Endothelial cell of umbilical vein (primary cell): ENCODE measurements around the gene CD101. TPM values are rescaled to one million over a fixed set of nuclear protein-coding genes. Genes with fewer than 3 reads are reported as not detected.

Experiments used
- BruUV-seq: library from RNA; stranded (reverse); fragments of 400-500 nt; replicated peaks from 2 replicates; lab custom pipeline; 2021; lab: Mats Ljungman, UMichigan
- CTCF ChIA-PET: fragments of 300-600, 350-600 bp; sonication (Branson Sonifier 250); formaldehyde crosslinking; loops from one replicate; lab custom pipeline; 2021; ENCODE audit warnings: antibody characterized with exemption, inconsistent platforms; lab: Charles Lee
- POLR2A ChIA-PET: fragments of 300-600, 350-600 bp; sonication (Branson Sonifier 250); formaldehyde crosslinking; loops from one replicate; lab custom pipeline; 2021; ENCODE audit warnings: antibody characterized with exemption, inconsistent platforms; lab: Charles Lee
- DNase-seq: peaks from one replicate; pipeline ENCODE4 v3.0.0-alpha.2; 2011; ENCODE audit warnings: low read depth, low spot score
- FAIRE-seq: peaks from 2 replicates; lab custom pipeline; 2011; peaks lifted over from hg19 to GRCh38; lab: Jason Lieb, UNC
- H2AFZ ChIP-seq: 2 replicates; pipeline ENCODE4 v1.6.0; 2012; ENCODE audit warnings: low read depth, low read length, control low read depth, inconsistent platforms
- H3K27ac ChIP-seq: 2 replicates; pipeline ENCODE4 v1.5.1; 2011; ENCODE audit warnings: low read depth, mild to moderate bottlenecking, control low read depth, low read length, moderate library complexity; ENCODE audit not compliant: insufficient read depth
- H3K27me3 ChIP-seq, 2 experiments: 2 replicates each; pipeline versions ENCODE4 v1.6.0 to v1.6.1; 2011; ENCODE audit warnings: low read length in 2 of 2, mixed read lengths in 1 of 2; ENCODE audit not compliant: control insufficient read depth in 2 of 2, insufficient read depth in 2 of 2
- H3K36me3 ChIP-seq, 2 experiments: 2 replicates in 1 of 2; 3 replicates in 1 of 2; pipeline ENCODE4 v1.5.1; 2011; ENCODE audit warnings: low read length in 2 of 2, mild to moderate bottlenecking in 1 of 2, moderate library complexity in 1 of 2; ENCODE audit not compliant: control insufficient read depth in 2 of 2, insufficient read depth in 2 of 2; ENCODE audit errors: extremely low read depth in 1 of 2
- H3K4me1 ChIP-seq: 3 replicates; pipeline ENCODE4 v1.5.1; 2011; ENCODE audit warnings: mild to moderate bottlenecking, low read length; ENCODE audit not compliant: control insufficient read depth, insufficient read depth; ENCODE audit errors: extremely low read depth
- H3K4me2 ChIP-seq: 2 replicates; pipeline ENCODE4 v1.6.1; 2011; ENCODE audit warnings: low read length, control low read depth, mixed read lengths; ENCODE audit not compliant: insufficient read depth
- H3K4me3 ChIP-seq, 3 experiments: fragments of 200-600 bp in 1 of 3; sonication (generic), shearing (Covaris generic) in 1 of 3; replicated peaks in 1 of 3; 2 replicates each; pipeline ENCODE4 v1.5.1; 2011 to 2016; ENCODE audit warnings: control low read depth in 3 of 3, low read length in 3 of 3, mild to moderate bottlenecking in 2 of 3, inconsistent platforms in 1 of 3, low read depth in 1 of 3, moderate library complexity in 1 of 3; ENCODE audit not compliant: insufficient read depth in 1 of 3
- H3K79me2 ChIP-seq: 2 replicates; pipeline ENCODE4 v1.6.0; 2012; ENCODE audit warnings: low read length, inconsistent platforms; ENCODE audit not compliant: control insufficient read depth, insufficient read depth
- H3K9ac ChIP-seq: replicated peaks from 2 replicates; pipeline ENCODE3; 2011; ENCODE audit warnings: low read length, control low read depth; ENCODE audit not compliant: insufficient read depth; ENCODE audit errors: extremely low read depth
- H3K9me1 ChIP-seq: replicated peaks from 3 replicates; pipeline ENCODE4 v1.6.0; 2011; ENCODE audit warnings: mild to moderate bottlenecking, low read length; ENCODE audit not compliant: control insufficient read depth, insufficient read depth; ENCODE audit errors: extremely low read depth
- H3K9me3 ChIP-seq: replicated peaks from 2 replicates; pipeline ENCODE4 v1.5.1; 2012; ENCODE audit warnings: low read length, inconsistent platforms; ENCODE audit not compliant: control insufficient read depth, insufficient read depth
- H4K20me1 ChIP-seq: replicated peaks from 2 replicates; pipeline ENCODE3; 2011; ENCODE audit warnings: mild to moderate bottlenecking, low read length; ENCODE audit not compliant: control insufficient read depth, insufficient read depth; ENCODE audit errors: extremely low read depth
- EZH2 ChIP-seq: IDR thresholded peaks from 2 replicates; pipeline ENCODE4 v1.6.1; 2012; ENCODE audit warnings: borderline replicate concordance, low read depth, mild to moderate bottlenecking, moderate library complexity, low read length, inconsistent platforms; ENCODE audit not compliant: severe bottlenecking
- FOS ChIP-seq: IDR thresholded peaks from 2 replicates; pipeline ENCODE4 v1.6.1; 2011; ENCODE audit warnings: mild to moderate bottlenecking, low read length, moderate library complexity, borderline replicate concordance; ENCODE audit not compliant: insufficient read depth
- GATA2 ChIP-seq: IDR thresholded peaks from 2 replicates; pipeline ENCODE4 v1.7.0; 2011; ENCODE audit warnings: low read depth, mild to moderate bottlenecking, moderate library complexity, mixed read lengths, low read length; ENCODE audit not compliant: insufficient read length, insufficient read depth
- JUN ChIP-seq: IDR thresholded peaks from 2 replicates; pipeline ENCODE4 v1.6.1; 2011; ENCODE audit warnings: borderline replicate concordance, low read depth; ENCODE audit not compliant: insufficient read length, insufficient read depth
- MYC ChIP-seq: IDR thresholded peaks from one replicate; pipeline ENCODE4 v1.6.1; 2011; ENCODE audit warnings: mild to moderate bottlenecking, low read depth, low read length
- POLR2A ChIP-seq: IDR thresholded peaks from 2 replicates; pipeline ENCODE4 v1.6.1; 2012; ENCODE audit warnings: low read depth, mild to moderate bottlenecking, control low read depth, low read length
- POLR2AphosphoS5 ChIP-seq: IDR thresholded peaks from 2 replicates; pipeline ENCODE4 v1.6.1; 2012; ENCODE audit warnings: low read depth, mild to moderate bottlenecking, control low read depth, low read length, moderate library complexity; ENCODE audit not compliant: insufficient read depth
- dilution Hi-C: fragments of 300-500 bp; cut with MboI; formaldehyde crosslinking; loops from one replicate; pipeline ENCODE4 v1.15.0; 2019; ENCODE audit warnings: low sequenced_read_pairs; ENCODE audit not compliant: extremely low pct_ligation_motif_present
- intact Hi-C: fragments of 100-400 bp; cut with micrococcal nuclease; formaldehyde crosslinking; loops from one replicate; pipeline ENCODE4 v1.10.0; 2022
- polyA plus RNA-seq, 4 experiments: library from polyadenylated mRNA; depleted of rRNA in 3 of 4; stranded (reverse) in 3 of 4; unstranded in 1 of 4; fragments of >200 nt; gene quantifications; 2 replicates each; pipeline versions ENCODE4 v1.2.1 to v1.2.3, GENCODE V29; 2011 to 2012; ENCODE audit warnings: missing spikeins in 1 of 4
- total RNA-seq: library from RNA; stranded (reverse); gene quantifications from 2 replicates; pipeline ENCODE4 v1.2.3, GENCODE V29; 2021
- TF ChIP-seq, protein P1 (sequence below), 2 donors: IDR thresholded peaks; 1 replicate in 1 of 2; 2 replicates in 1 of 2; pipeline ENCODE4 v1.5.1; 2011; ENCODE audit warnings: low read length in 2 of 2, mild to moderate bottlenecking in 2 of 2, moderate library complexity in 2 of 2, control low read depth in 1 of 2, inconsistent platforms in 1 of 2, low read depth in 1 of 2; ENCODE audit not compliant: insufficient read depth in 1 of 2; ENCODE audit errors: extremely low read depth in 1 of 2

Gene CD101
- total and polyA plus RNA-seq, 2 donors (not counting 3 experiments of a cell fraction or from before 2014, with no cell fraction given), result 0.04 to 0.97 TPM

DNA sequence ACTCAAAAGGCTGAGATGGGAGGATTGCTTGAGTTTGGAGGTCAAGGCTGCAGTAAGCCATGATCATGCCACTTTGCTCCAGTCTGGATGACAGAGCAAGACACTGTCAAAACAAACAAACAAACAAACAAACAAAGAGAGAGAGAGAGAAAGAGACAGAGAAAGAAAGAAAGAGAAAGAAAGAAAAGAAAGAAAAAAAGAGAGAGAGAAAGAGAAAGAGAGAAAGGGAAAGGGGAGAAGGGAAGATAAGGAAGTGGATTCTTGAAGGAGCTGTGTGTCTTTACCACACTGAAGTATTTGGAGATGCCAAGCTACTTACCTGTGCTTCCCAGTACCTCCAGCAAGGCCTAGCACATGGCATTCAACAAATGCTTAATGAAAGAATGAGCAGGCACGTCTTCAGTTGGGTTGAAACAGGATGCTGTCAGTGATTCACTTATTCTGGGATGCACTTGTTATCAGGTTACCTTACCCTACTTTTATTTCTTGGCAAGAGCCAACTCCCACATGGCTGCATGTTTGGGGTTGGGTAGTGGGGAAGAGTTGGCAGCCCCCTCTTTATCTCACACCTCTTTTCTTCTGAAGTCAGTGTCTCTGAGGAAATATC is 28.8 kb downstream of the CD101 start:
- Histone ChIP-seq H3K27ac (no peak overlapping the region), H3K9ac (no peak overlapping the region), H3K9me3 (no peaks in the 10 kb centered on the region), H3K36me3 (no peaks in the 10 kb centered on the region), H2AFZ (no peak overlapping the region), H4K20me1 (no peaks in the 10 kb centered on the region), H3K79me2 (no peaks in the 10 kb centered on the region), H3K4me2 (no peak overlapping the region), H3K27me3 (no peaks in the 10 kb centered on the region), H3K9me1 (no peaks in the 10 kb centered on the region), H3K4me1 (peaks cover 27% of the 10 kb centered on the region), H3K4me3 (no peak overlapping the region)
- dilution Hi-C loops, result no loop called here
- ChIA-PET POLR2A (no interaction called here), CTCF (no interaction called here)
- intact Hi-C loops, result no loop called here
- BruUV-seq, result no TSS peak
- DNase-seq (no peak), FAIRE-seq (no peak)
- TF ChIP-seq GATA2 (no peak), FOS (no peak), MYC (no peak)

DNA sequence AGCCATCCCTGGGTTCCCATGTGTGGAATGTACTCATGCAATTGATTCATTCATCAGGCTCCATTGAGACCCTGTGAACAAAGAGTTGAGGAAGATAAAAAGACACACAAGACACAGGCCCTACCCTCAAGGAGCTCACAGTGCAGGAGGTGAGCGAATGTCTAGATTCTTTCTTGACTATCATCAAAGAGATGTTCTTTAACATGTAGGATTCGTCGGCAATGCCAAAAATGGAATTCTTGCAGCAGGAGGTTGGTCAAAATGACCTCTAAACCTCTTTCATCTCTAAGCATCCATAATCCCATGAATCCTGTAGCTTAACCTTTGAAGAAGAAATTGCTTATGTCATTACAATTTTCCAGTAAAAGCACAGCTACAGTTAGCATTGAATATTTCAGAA is 30.7 kb downstream of the CD101 start:
- FAIRE-seq (no peak), DNase-seq (no peak)
- ChIA-PET POLR2A (no interaction called here), CTCF (no interaction called here)
- H3K27ac ChIP-seq, result no peak overlapping the region
- H3K9ac ChIP-seq, result no peak overlapping the region
- no peaks in the 10 kb centered on the region for H3K9me1 ChIP-seq
- H3K4me2 ChIP-seq, result no peak overlapping the region
- no peaks in the 10 kb centered on the region for H3K36me3 ChIP-seq
- no peak for TF ChIP-seq POLR2AphosphoS5
- TF ChIP-seq, protein P1, sequence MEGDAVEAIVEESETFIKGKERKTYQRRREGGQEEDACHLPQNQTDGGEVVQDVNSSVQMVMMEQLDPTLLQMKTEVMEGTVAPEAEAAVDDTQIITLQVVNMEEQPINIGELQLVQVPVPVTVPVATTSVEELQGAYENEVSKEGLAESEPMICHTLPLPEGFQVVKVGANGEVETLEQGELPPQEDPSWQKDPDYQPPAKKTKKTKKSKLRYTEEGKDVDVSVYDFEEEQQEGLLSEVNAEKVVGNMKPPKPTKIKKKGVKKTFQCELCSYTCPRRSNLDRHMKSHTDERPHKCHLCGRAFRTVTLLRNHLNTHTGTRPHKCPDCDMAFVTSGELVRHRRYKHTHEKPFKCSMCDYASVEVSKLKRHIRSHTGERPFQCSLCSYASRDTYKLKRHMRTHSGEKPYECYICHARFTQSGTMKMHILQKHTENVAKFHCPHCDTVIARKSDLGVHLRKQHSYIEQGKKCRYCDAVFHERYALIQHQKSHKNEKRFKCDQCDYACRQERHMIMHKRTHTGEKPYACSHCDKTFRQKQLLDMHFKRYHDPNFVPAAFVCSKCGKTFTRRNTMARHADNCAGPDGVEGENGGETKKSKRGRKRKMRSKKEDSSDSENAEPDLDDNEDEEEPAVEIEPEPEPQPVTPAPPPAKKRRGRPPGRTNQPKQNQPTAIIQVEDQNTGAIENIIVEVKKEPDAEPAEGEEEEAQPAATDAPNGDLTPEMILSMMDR (IDR thresholded peaks at IDR 0.05; ENCODE audit: extremely low read depth in 1 of 2, insufficient read depth in 1 of 2, low read depth in 1 of 2, low read length in 2 of 2), result no peak
- no peak for TF ChIP-seq GATA2
- no peak for TF ChIP-seq MYC
- no peak for TF ChIP-seq POLR2A
- TF ChIP-seq JUN, result no peak
- TF ChIP-seq FOS, result no peak
- no peak for TF ChIP-seq EZH2
- H3K4me3 ChIP-seq, result no peak overlapping the region
- dilution Hi-C loops, result no loop called here
- H4K20me1 ChIP-seq, result no peaks in the 10 kb centered on the region
- H3K9me3 ChIP-seq, result no peaks in the 10 kb centered on the region
- no peak overlapping the region for H2AFZ ChIP-seq
- no peaks in the 10 kb centered on the region for H3K27me3 ChIP-seq
- intact Hi-C loops, result no loop called here
- H3K79me2 ChIP-seq, result no peaks in the 10 kb centered on the region
- BruUV-seq, result no TSS peak
- H3K4me1 ChIP-seq, result peaks cover 9% of the 10 kb centered on the region
